ENCODE data around the gene S100A2. TPM values are rescaled to one million over a fixed set of nuclear protein-coding genes. Genes with fewer than 3 reads are reported as not detected.

The S100A2 gene
- total and polyA plus RNA-seq, 5 donors from 2014 or later, result not detected

GRCh38 chr1:153560771-153561465 lies 4.7 kb downstream of the S100A2 start:
- Mint-ChIP-seq H3K4me3 (peak overlapping the region in 1 of 4 donors; percentile 43), H3K27ac (no peak overlapping the region)

DNA sequence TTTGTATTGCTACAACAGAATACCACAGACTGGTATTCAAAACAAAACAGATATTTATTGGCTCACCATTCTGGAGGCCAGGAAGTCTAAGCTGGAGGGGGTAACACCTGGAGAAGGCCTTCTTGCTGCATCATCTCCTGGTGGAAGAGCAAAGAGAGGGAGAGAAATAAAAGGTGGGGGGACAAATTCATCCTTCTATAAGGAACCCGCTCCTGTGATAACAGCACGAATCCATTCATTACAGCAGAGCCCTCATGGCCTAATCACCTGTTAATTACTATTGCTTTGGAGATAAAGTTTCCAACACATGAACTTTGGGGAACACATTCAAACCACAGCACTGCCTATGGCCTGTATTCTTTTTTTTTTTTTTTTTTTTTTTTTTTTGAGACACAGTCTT lies 5.4 kb downstream of the S100A2 start:
- peak overlapping the region in 1 of 4 donors; percentile 21 for H3K4me3 Mint-ChIP-seq
- no peak overlapping the region for H3K27ac Mint-ChIP-seq
- no peaks in the 10 kb centered on the region for H3K27me3 Mint-ChIP-seq

More at GRCh38 chr1:153560771-153561465, 4.7 kb downstream of the S100A2 start:
- no peak for ATAC-seq (ENCODE audit: low read depth in 2 of 2)
- no peaks in the 10 kb centered on the region for H3K27me3 ChIP-seq (ENCODE audit: control insufficient read depth, insufficient read depth, low read length)
- no peaks in the 10 kb centered on the region for H3K9me3 Mint-ChIP-seq
- H3K36me3 Mint-ChIP-seq, result no peaks in the 10 kb centered on the region
- peaks cover 7% of the 10 kb centered on the region for H3K4me1 ChIP-seq (ENCODE audit: control insufficient read depth, insufficient read depth, low read length, poor library complexity, severe bottlenecking)
- H3K27ac ChIP-seq (ENCODE audit: insufficient read depth, low read length, poor library complexity, severe bottlenecking), result no peak overlapping the region
- H3K27me3 Mint-ChIP-seq, result no peaks in the 10 kb centered on the region
- no peaks in the 10 kb centered on the region for H3K36me3 ChIP-seq (ENCODE audit: control insufficient read depth, insufficient read depth, low read length)
- H3K4me1 Mint-ChIP-seq, result peaks cover 0 to 9% (median 5%) of the 10 kb centered on the region in 4 donors
- no peaks in the 10 kb centered on the region for H3K9me3 ChIP-seq (ENCODE audit: control insufficient read depth in 2 of 2, low read length in 2 of 2)
- no peak overlapping the region for H3K4me3 ChIP-seq (ENCODE audit: low read depth, low read length)
- no peak for DNase-seq

DNA sequence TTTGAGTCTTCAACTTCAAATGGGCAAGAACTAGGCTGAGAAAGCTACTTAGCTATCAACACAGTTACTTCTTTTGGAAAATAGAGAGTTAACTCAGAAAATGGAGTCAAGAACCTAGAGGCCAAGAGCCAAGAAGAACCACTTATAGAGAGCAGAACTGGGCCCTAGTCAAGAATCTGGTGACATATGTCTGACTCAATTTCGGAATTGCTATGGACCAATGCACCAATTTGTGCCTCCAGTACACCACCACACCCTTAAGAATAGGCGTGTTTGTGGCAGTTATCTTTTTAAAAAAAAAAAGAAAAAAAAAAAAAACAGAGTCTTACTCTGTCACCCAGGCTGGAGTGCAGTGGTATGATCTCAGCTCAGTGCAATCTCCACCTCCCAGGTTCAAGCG lies 7.8 kb downstream of the S100A2 start:
- Histone ChIP-seq H3K27ac (ENCODE audit: insufficient read depth, low read length, poor library complexity, severe bottlenecking) (no peak overlapping the region), H3K4me1 (ENCODE audit: control insufficient read depth, insufficient read depth, low read length, poor library complexity, severe bottlenecking) (no peaks in the 10 kb centered on the region), H3K27me3 (ENCODE audit: control insufficient read depth, insufficient read depth, low read length) (no peaks in the 10 kb centered on the region), H3K4me3 (ENCODE audit: low read depth, low read length) (no peak overlapping the region), H3K9me3 (ENCODE audit: control insufficient read depth in 2 of 2, low read length in 2 of 2) (no peaks in the 10 kb centered on the region), H3K36me3 (ENCODE audit: control insufficient read depth, insufficient read depth, low read length) (no peaks in the 10 kb centered on the region)
- H3K9me3 Mint-ChIP-seq, result no peaks in the 10 kb centered on the region
- ATAC-seq (ENCODE audit: low read depth in 2 of 2) (no peak), DNase-seq (no peak)
- H3K27me3 Mint-ChIP-seq, result no peaks in the 10 kb centered on the region
- no peaks in the 10 kb centered on the region for H3K36me3 Mint-ChIP-seq
- H3K4me1 Mint-ChIP-seq, result peaks cover 0 to 4% (median 0%) of the 10 kb centered on the region in 4 donors
- H3K4me3 Mint-ChIP-seq, result no peak overlapping the region
- no peak overlapping the region for H3K27ac Mint-ChIP-seq

More for the DNA sequence above, 5.4 kb downstream of the S100A2 start:
- peaks cover under 1% of the 10 kb centered on the region for H3K4me1 ChIP-seq (ENCODE audit: control insufficient read depth, insufficient read depth, low read length, poor library complexity, severe bottlenecking)
- no peak overlapping the region for H3K27ac ChIP-seq (ENCODE audit: insufficient read depth, low read length, poor library complexity, severe bottlenecking)
- H3K4me3 ChIP-seq (ENCODE audit: low read depth, low read length), result no peak overlapping the region
- H3K27me3 ChIP-seq (ENCODE audit: control insufficient read depth, insufficient read depth, low read length), result no peaks in the 10 kb centered on the region
- peaks cover 0 to 4% (median under 1%) of the 10 kb centered on the region in 4 donors for H3K4me1 Mint-ChIP-seq
- no peaks in the 10 kb centered on the region for H3K36me3 Mint-ChIP-seq
- no peaks in the 10 kb centered on the region for H3K36me3 ChIP-seq (ENCODE audit: control insufficient read depth, insufficient read depth, low read length)
- ATAC-seq (ENCODE audit: low read depth in 2 of 2) (no peak), DNase-seq (no peak)
- no peaks in the 10 kb centered on the region for H3K9me3 Mint-ChIP-seq
- H3K9me3 ChIP-seq (ENCODE audit: control insufficient read depth in 2 of 2, low read length in 2 of 2), result no peaks in the 10 kb centered on the region

DNA sequence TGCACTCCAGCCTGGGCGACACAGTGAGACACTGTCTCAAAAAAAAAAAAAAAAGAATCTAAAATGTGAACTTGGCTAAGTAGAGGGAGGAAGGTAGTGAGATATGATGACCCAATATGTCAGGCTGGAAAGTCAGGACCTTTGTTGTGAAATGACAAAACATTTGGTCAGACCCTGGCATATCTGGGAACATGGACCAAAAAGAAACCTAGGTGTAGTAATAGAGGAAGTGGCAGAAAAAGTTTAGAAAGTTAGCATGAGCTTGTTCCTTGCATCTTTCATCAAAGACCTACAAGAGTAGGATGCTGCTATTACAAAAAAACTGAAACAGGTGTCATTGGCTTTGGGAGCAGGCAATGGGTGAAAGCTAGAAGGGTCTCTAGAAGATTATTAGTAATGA lies 9.3 kb downstream of the S100A2 start:
- no peak overlapping the region for H3K4me3 ChIP-seq (ENCODE audit: low read depth, low read length)
- Mint-ChIP-seq H3K36me3 (no peaks in the 10 kb centered on the region), H3K27me3 (no peaks in the 10 kb centered on the region), H3K9me3 (no peaks in the 10 kb centered on the region), H3K4me1 (peaks cover 0 to 4% (median 0%) of the 10 kb centered on the region in 4 donors), H3K4me3 (no peak overlapping the region), H3K27ac (peak overlapping the region in 1 of 3 donors; percentile 54)
- H3K27me3 ChIP-seq (ENCODE audit: control insufficient read depth, insufficient read depth, low read length), result no peaks in the 10 kb centered on the region
- no peak overlapping the region for H3K27ac ChIP-seq (ENCODE audit: insufficient read depth, low read length, poor library complexity, severe bottlenecking)
- no peaks in the 10 kb centered on the region for H3K4me1 ChIP-seq (ENCODE audit: control insufficient read depth, insufficient read depth, low read length, poor library complexity, severe bottlenecking)
- no peaks in the 10 kb centered on the region for H3K9me3 ChIP-seq (ENCODE audit: control insufficient read depth in 2 of 2, low read length in 2 of 2)
- DNase-seq (no peak), ATAC-seq (ENCODE audit: low read depth in 2 of 2) (no peak)
- no peaks in the 10 kb centered on the region for H3K36me3 ChIP-seq (ENCODE audit: control insufficient read depth, insufficient read depth, low read length)

- no peaks in the 10 kb centered on the region for H3K36me3 ChIP-seq (ENCODE audit: control insufficient read depth, insufficient read depth, low read length)
- Mint-ChIP-seq H3K27me3 (no peaks in the 10 kb centered on the region), H3K4me3 (no peak overlapping the region), H3K4me1 (peaks cover 0 to 6% (median 0%) of the 10 kb centered on the region in 4 donors), H3K36me3 (no peaks in the 10 kb centered on the region), H3K9me3 (no peaks in the 10 kb centered on the region), H3K27ac (peak overlapping the region in 1 of 3 donors; percentile 59)
- H3K27ac ChIP-seq (ENCODE audit: insufficient read depth, low read length, poor library complexity, severe bottlenecking), result no peak overlapping the region
- H3K27me3 ChIP-seq (ENCODE audit: control insufficient read depth, insufficient read depth, low read length), result no peaks in the 10 kb centered on the region
- ATAC-seq (ENCODE audit: low read depth in 2 of 2) (no peak), DNase-seq (no peak)
- no peaks in the 10 kb centered on the region for H3K4me1 ChIP-seq (ENCODE audit: control insufficient read depth, insufficient read depth, low read length, poor library complexity, severe bottlenecking)
- H3K9me3 ChIP-seq (ENCODE audit: control insufficient read depth in 2 of 2, low read length in 2 of 2), result no peaks in the 10 kb centered on the region
- H3K4me3 ChIP-seq (ENCODE audit: low read depth, low read length), result no peak overlapping the region
These were observed 11.7 kb downstream of the S100A2 start for GRCh38 chr1:153553830-153554541.

DNA sequence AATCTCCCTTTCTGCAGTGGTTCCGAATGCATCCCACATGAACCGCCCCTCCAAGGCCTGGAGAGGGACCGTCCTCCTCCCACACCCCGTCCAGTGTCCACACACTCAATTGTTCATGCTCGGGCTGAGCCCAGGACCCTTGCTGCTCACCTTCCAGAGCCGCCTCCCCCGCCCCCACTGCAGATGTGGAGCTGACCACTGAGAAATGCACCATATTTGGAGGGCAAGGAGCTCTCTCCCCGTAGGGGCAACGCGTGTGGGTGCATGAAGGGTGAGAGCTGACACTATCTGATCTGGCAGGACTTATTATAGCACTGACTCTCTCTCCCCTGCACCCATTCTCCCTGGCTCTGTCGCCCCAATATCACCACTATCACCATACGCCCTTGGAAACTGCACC lies 12.5 kb downstream of the S100A2 start:
- Histone ChIP-seq H3K27ac (ENCODE audit: insufficient read depth, low read length, poor library complexity, severe bottlenecking) (no peak overlapping the region), H3K36me3 (ENCODE audit: control insufficient read depth, insufficient read depth, low read length) (no peaks in the 10 kb centered on the region), H3K4me1 (ENCODE audit: control insufficient read depth, insufficient read depth, low read length, poor library complexity, severe bottlenecking) (no peaks in the 10 kb centered on the region), H3K27me3 (ENCODE audit: control insufficient read depth, insufficient read depth, low read length) (no peaks in the 10 kb centered on the region), H3K9me3 (ENCODE audit: control insufficient read depth in 2 of 2, low read length in 2 of 2) (no peaks in the 10 kb centered on the region), H3K4me3 (ENCODE audit: low read depth, low read length) (no peak overlapping the region)
- Mint-ChIP-seq H3K4me3 (no peak overlapping the region), H3K27ac (peak overlapping the region in 1 of 3 donors; percentile 59), H3K9me3 (no peaks in the 10 kb centered on the region), H3K27me3 (no peaks in the 10 kb centered on the region), H3K4me1 (peaks cover 0 to 13% (median 0%) of the 10 kb centered on the region in 4 donors), H3K36me3 (no peaks in the 10 kb centered on the region)
- DNase-seq (no peak), ATAC-seq (ENCODE audit: low read depth in 2 of 2) (no peak)

- no peaks in the 10 kb centered on the region for H3K27me3 ChIP-seq (ENCODE audit: control insufficient read depth, insufficient read depth, low read length)
- no peak for DNase-seq
These were observed 13.3 kb downstream of the S100A2 start for GRCh38 chr1:153552335-153552734.

More at GRCh38 chr1:153552335-153552734, 13.3 kb downstream of the S100A2 start:
- Histone ChIP-seq H3K27ac (ENCODE audit: insufficient read depth, low read length, poor library complexity, severe bottlenecking) (no peak overlapping the region), H3K4me3 (ENCODE audit: low read depth, low read length) (no peak overlapping the region), H3K9me3 (ENCODE audit: control insufficient read depth in 2 of 2, low read length in 2 of 2) (no peaks in the 10 kb centered on the region), H3K4me1 (ENCODE audit: control insufficient read depth, insufficient read depth, low read length, poor library complexity, severe bottlenecking) (peaks cover 1% of the 10 kb centered on the region), H3K36me3 (ENCODE audit: control insufficient read depth, insufficient read depth, low read length) (no peaks in the 10 kb centered on the region)
- H3K9me3 Mint-ChIP-seq, result no peaks in the 10 kb centered on the region
- no peaks in the 10 kb centered on the region for H3K36me3 Mint-ChIP-seq
- no peak overlapping the region for H3K27ac Mint-ChIP-seq
- H3K27me3 Mint-ChIP-seq, result no peaks in the 10 kb centered on the region
- ATAC-seq (ENCODE audit: low read depth in 2 of 2), result no peak
- peaks cover 0 to 18% (median 0%) of the 10 kb centered on the region in 4 donors for H3K4me1 Mint-ChIP-seq
- H3K4me3 Mint-ChIP-seq, result no peak overlapping the region
